Neural progenitor cell (in vitro differentiated cells): ENCODE results near the gene RARRES2. TPM values are rescaled to one million over a fixed set of nuclear protein-coding genes. Genes with fewer than 3 reads are reported as not detected.

Experiments
- DNase-seq: peaks from one replicate; pipeline ENCODE4 v3.0.0-alpha.2; 2016; ENCODE audit warnings: low spot score
- H2AFZ ChIP-seq: fragments of 200-600 bp; sonication (generic); replicated peaks from 2 replicates; pipeline ENCODE4 v1.6.1; 2016; ENCODE audit warnings: antibody characterized with exemption
- H3F3A ChIP-seq: fragments of 200-600 bp; sonication (generic); 2 replicates; pipeline ENCODE4 v1.6.1; 2016; ENCODE audit warnings: antibody characterized with exemption, low read depth
- H3K27ac ChIP-seq: fragments of 200-600 bp; sonication (generic); 2 replicates; pipeline ENCODE4 v1.5.1; 2016; ENCODE audit warnings: mild to moderate bottlenecking
- H3K27me3 ChIP-seq: fragments of 200-600 bp; sonication (generic); 2 replicates; pipeline ENCODE4 v1.6.1; 2016; ENCODE audit warnings: mild to moderate bottlenecking, moderate library complexity
- H3K36me3 ChIP-seq: fragments of 200-600 bp; sonication (generic); 2 replicates; pipeline ENCODE4 v1.5.1; 2016
- H3K4me1 ChIP-seq: fragments of 200-600 bp; sonication (generic); 2 replicates; pipeline ENCODE4 v1.6.1; 2016; ENCODE audit warnings: mixed run types
- H3K4me2 ChIP-seq: fragments of 200-600 bp; sonication (generic); 2 replicates; pipeline ENCODE4 v1.6.1; 2016
- H3K4me3 ChIP-seq: fragments of 200-600 bp; sonication (generic); 2 replicates; pipeline ENCODE4 v1.5.1; 2016
- H3K79me2 ChIP-seq: fragments of 200-600 bp; sonication (generic); 2 replicates; pipeline ENCODE4 v1.6.1; 2016; ENCODE audit warnings: low read depth
- H3K9ac ChIP-seq: fragments of 200-600 bp; sonication (generic); 2 replicates; pipeline ENCODE4 v1.6.1; 2016
- H3K9me3 ChIP-seq: fragments of 200-600 bp; sonication (generic); 2 replicates; pipeline ENCODE4 v1.5.1; 2016; ENCODE audit warnings: low read depth
- H4K20me1 ChIP-seq: fragments of 200-600 bp; sonication (generic); 2 replicates; pipeline ENCODE4 v1.6.1; 2016; ENCODE audit warnings: low read depth
- H3K27ac Mint-ChIP-seq: 3 replicates; pipeline ENCODE4 v1.8.0; 2021; ENCODE audit warnings: mixed read lengths
- H3K27me3 Mint-ChIP-seq: 2 replicates; pipeline ENCODE4 v1.8.0; 2022; ENCODE audit warnings: low read depth, mild to moderate bottlenecking, inconsistent platforms, moderate library complexity, mixed read lengths; ENCODE audit not compliant: insufficient read depth
- H3K36me3 Mint-ChIP-seq: 3 replicates; pipeline ENCODE4 v1.8.0; 2021; ENCODE audit warnings: mixed read lengths
- H3K4me1 Mint-ChIP-seq: 3 replicates; pipeline ENCODE4 v1.8.0; 2021; ENCODE audit warnings: mixed read lengths
- H3K4me3 Mint-ChIP-seq: 3 replicates; pipeline ENCODE4 v1.8.0; 2021; ENCODE audit warnings: mild to moderate bottlenecking, moderate library complexity, mixed read lengths
- H3K9me3 Mint-ChIP-seq: 3 replicates; pipeline ENCODE4 v1.8.0; 2020; ENCODE audit warnings: mixed read lengths
- EZH2 ChIP-seq: fragments of 200-600 bp; sonication (generic); IDR thresholded peaks from 2 replicates; pipeline ENCODE4 v1.6.1; 2017; ENCODE audit warnings: antibody characterized with exemption, mild to moderate bottlenecking, moderate library complexity
- EZH2phosphoT487 ChIP-seq: fragments of 200-600 bp; sonication (generic); IDR thresholded peaks from 2 replicates; pipeline ENCODE4 v1.6.1; 2017; ENCODE audit warnings: antibody characterized with exemption
- total RNA-seq: library from RNA; depleted of rRNA; stranded (reverse); fragments of >200 nt; gene quantifications from 2 replicates; pipeline ENCODE4 v1.2.3, GENCODE V29; 2015; ENCODE audit warnings: low replicate concordance
- TF ChIP-seq, protein P1 (sequence below): fragments of 200-600 bp; sonication (generic); IDR thresholded peaks from 2 replicates; pipeline ENCODE4 v1.5.1; 2017; ENCODE audit warnings: antibody characterized with exemption, mild to moderate bottlenecking

The RARRES2 gene
- total RNA-seq, 1 donor from 2014 or later = 0.19 TPM

GRCh38 chr7:150363370-150363769 lies 21.9 kb upstream of the RARRES2 start:
- Histone ChIP-seq H4K20me1 (no peaks in the 10 kb centered on the region), H3K4me1 (peaks cover 21% of the 10 kb centered on the region), H3K36me3 (no peaks in the 10 kb centered on the region), H2AFZ (no peak overlapping the region), H3K4me2 (no peak overlapping the region), H3K27ac (no peak overlapping the region), H3K27me3 (no peaks in the 10 kb centered on the region), H3K4me3 (no peak overlapping the region), H3K79me2 (no peaks in the 10 kb centered on the region), H3K9me3 (no peaks in the 10 kb centered on the region), H3K9ac (no peak overlapping the region), H3F3A (peaks cover 34% of the 10 kb centered on the region)
- TF ChIP-seq, protein P1, sequence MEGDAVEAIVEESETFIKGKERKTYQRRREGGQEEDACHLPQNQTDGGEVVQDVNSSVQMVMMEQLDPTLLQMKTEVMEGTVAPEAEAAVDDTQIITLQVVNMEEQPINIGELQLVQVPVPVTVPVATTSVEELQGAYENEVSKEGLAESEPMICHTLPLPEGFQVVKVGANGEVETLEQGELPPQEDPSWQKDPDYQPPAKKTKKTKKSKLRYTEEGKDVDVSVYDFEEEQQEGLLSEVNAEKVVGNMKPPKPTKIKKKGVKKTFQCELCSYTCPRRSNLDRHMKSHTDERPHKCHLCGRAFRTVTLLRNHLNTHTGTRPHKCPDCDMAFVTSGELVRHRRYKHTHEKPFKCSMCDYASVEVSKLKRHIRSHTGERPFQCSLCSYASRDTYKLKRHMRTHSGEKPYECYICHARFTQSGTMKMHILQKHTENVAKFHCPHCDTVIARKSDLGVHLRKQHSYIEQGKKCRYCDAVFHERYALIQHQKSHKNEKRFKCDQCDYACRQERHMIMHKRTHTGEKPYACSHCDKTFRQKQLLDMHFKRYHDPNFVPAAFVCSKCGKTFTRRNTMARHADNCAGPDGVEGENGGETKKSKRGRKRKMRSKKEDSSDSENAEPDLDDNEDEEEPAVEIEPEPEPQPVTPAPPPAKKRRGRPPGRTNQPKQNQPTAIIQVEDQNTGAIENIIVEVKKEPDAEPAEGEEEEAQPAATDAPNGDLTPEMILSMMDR = no peak
- TF ChIP-seq EZH2phosphoT487 (no peak), EZH2 (no peak)
- Mint-ChIP-seq H3K27me3 (peaks cover 11% of the 10 kb centered on the region), H3K36me3 (no peaks in the 10 kb centered on the region), H3K27ac (peak overlapping the region; percentile 79), H3K9me3 (peaks cover 2% of the 10 kb centered on the region), H3K4me1 (peaks cover 55% of the 10 kb centered on the region), H3K4me3 (no peak overlapping the region)
- DNase-seq = no peak

DNA sequence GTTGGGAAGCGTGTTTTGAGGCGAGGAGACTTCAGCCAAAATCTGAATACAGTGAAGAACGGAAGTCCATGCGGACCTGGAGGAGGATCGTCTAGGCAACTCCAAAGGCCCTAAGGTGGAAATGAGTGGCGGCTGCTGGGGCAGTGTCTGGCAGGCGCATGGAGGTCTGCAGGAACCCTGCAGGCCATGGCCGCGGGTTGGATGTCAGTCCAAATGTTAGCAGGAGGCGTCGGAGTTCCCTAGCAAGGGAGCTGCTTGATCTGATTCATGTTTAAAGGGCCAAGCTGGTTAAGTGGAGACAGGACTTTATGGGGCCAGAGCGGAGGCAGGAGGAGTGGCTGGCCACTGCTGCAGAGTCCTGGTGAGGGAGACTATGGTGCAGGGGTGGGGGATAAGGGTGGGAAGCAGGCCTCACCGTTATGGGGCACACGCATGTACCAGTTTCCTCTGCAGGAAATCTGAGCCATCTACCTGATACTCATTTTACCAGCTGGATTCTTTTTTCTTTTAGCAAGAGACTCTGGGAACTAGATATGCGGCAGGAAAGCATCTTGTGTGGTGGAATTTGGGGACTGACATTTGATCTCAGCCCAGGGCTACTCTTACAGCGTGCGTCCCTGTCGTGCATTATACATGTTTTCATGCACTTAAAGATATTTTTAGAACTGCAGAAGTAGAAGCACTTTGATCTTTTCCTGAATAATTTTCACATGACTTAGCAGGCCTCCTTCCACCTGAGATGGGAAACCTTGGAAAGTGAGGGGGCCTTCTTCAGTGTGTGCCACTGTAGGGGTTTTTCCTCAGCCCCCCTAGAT lies 20.6 kb upstream of the RARRES2 start:
- Histone ChIP-seq H4K20me1 (no peaks in the 10 kb centered on the region), H3K9ac (no peak overlapping the region), H3K79me2 (no peaks in the 10 kb centered on the region), H3K4me2 (no peak overlapping the region), H3K36me3 (no peaks in the 10 kb centered on the region), H3K4me1 (peaks cover 14% of the 10 kb centered on the region), H3K4me3 (no peak overlapping the region), H3F3A (peaks cover 31% of the 10 kb centered on the region), H3K27me3 (no peaks in the 10 kb centered on the region), H3K9me3 (no peaks in the 10 kb centered on the region), H3K27ac (no peak overlapping the region), H2AFZ (no peak overlapping the region)
- H3K9me3 Mint-ChIP-seq = peaks cover 2% of the 10 kb centered on the region
- peak; percentile 5 for DNase-seq
- H3K27me3 Mint-ChIP-seq = peaks cover 13% of the 10 kb centered on the region
- peak overlapping the region; percentile 79 for H3K27ac Mint-ChIP-seq
- H3K4me1 Mint-ChIP-seq = peaks cover 49% of the 10 kb centered on the region
- H3K36me3 Mint-ChIP-seq = no peaks in the 10 kb centered on the region
- TF ChIP-seq, protein P1 = no peak
- TF ChIP-seq EZH2phosphoT487 (no peak), EZH2 (no peak)
- peak overlapping the region; percentile 12 for H3K4me3 Mint-ChIP-seq

- Histone ChIP-seq H3K27me3 (no peaks in the 10 kb centered on the region), H3F3A (peaks cover 28% of the 10 kb centered on the region), H3K9me3 (no peaks in the 10 kb centered on the region), H3K4me1 (peaks cover 14% of the 10 kb centered on the region), H3K4me2 (no peak overlapping the region), H3K4me3 (no peak overlapping the region), H2AFZ (no peak overlapping the region), H4K20me1 (no peaks in the 10 kb centered on the region), H3K27ac (no peak overlapping the region), H3K36me3 (no peaks in the 10 kb centered on the region), H3K9ac (no peak overlapping the region), H3K79me2 (no peaks in the 10 kb centered on the region)
- Mint-ChIP-seq H3K4me1 (peaks cover 51% of the 10 kb centered on the region), H3K36me3 (no peaks in the 10 kb centered on the region), H3K27ac (peak overlapping the region; percentile 79), H3K4me3 (peak overlapping the region; percentile 12), H3K9me3 (peaks cover 2% of the 10 kb centered on the region), H3K27me3 (peaks cover 13% of the 10 kb centered on the region)
- peak; percentile 28 for DNase-seq
- TF ChIP-seq EZH2 (no peak), EZH2phosphoT487 (no peak)
- TF ChIP-seq, protein P1 = no peak
These were observed 20.0 kb upstream of the RARRES2 start for GRCh38 chr7:150361402-150361801.
